Astrocyte (in vitro differentiated cells and primary cell): ENCODE results near the gene GALNT17.

Source experiments
- EZH2 ChIP-seq: IDR thresholded peaks from 2 replicates; pipeline ENCODE4 v1.6.1; 2012; ENCODE audit warnings: mild to moderate bottlenecking, low read length, inconsistent platforms; ENCODE audit not compliant: insufficient read depth
- TF ChIP-seq, protein P1 (sequence below): IDR thresholded peaks from 2 replicates; pipeline ENCODE4 v1.5.1; 2011; ENCODE audit warnings: low read depth, mild to moderate bottlenecking, inconsistent platforms, low read length, moderate library complexity; ENCODE audit not compliant: insufficient read depth

DNA sequence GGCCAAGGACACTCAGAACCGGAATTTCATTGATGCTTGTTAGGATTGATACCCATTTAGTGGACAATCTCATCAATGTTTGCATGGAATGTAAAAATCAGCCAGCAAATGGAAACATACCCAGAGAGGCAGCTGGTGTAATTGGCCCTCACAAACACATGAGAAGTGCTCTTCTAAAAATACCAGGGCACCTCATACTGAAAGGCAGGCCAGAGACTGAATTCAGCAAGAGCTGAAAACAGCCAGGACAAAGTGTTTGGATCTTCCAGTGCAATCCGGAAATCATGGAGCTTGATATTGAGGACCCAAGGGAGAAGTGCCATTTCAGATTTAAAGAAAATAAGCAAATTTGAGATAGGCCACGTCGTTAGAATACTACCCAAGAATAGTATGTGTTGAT is 498.6 kb downstream of the GALNT17 start:
- TF ChIP-seq, protein P1, sequence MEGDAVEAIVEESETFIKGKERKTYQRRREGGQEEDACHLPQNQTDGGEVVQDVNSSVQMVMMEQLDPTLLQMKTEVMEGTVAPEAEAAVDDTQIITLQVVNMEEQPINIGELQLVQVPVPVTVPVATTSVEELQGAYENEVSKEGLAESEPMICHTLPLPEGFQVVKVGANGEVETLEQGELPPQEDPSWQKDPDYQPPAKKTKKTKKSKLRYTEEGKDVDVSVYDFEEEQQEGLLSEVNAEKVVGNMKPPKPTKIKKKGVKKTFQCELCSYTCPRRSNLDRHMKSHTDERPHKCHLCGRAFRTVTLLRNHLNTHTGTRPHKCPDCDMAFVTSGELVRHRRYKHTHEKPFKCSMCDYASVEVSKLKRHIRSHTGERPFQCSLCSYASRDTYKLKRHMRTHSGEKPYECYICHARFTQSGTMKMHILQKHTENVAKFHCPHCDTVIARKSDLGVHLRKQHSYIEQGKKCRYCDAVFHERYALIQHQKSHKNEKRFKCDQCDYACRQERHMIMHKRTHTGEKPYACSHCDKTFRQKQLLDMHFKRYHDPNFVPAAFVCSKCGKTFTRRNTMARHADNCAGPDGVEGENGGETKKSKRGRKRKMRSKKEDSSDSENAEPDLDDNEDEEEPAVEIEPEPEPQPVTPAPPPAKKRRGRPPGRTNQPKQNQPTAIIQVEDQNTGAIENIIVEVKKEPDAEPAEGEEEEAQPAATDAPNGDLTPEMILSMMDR: no peak
- TF ChIP-seq EZH2: no peak
